ENCODE measurements around the gene NCKAP5. TPM values are rescaled to one million over a fixed set of nuclear protein-coding genes. Genes with fewer than 3 reads are reported as not detected.

NCKAP5 gene
- total and polyA plus RNA-seq, 2 of the 8 experiments (the other 6 are each of a cell fraction or from before 2014, with no cell fraction given), result 0.27 to 0.86 TPM

GRCh38 chr2:133090358-133090757 lies 477.9 kb downstream of the NCKAP5 start (continued):
- TF ChIP-seq EZH2 (IDR thresholded peaks at IDR 0.05; ENCODE audit: low read depth, low read length, severe bottlenecking) (no peak), MAX (IDR thresholded peaks at IDR 0.05) (no peak), CHD1 (IDR thresholded peaks at IDR 0.05; ENCODE audit: low read depth, low read length) (no peak), CBX8 (IDR thresholded peaks at IDR 0.05; ENCODE audit: borderline replicate concordance, low read depth, low read length) (no peak)
